Memory B cell (primary cell): ENCODE results near the gene RELB.
"Not testable (repeated sequence)": the region's sequence is repeated elsewhere in the genome, so short reads cannot be mapped to it uniquely, and the experiment has no call there.

Experiments used
- ATAC-seq: fragments of 150-1000 bp; cut with Tn5 transposase; 2 replicates; pipeline ENCODE4 v1.10.0; 2021; ENCODE audit warnings: low read depth, mild to moderate bottlenecking, moderate library complexity
- DNase-seq, 2 donors: peaks; one replicate each; pipeline ENCODE4 v3.0.0; 2022; ENCODE audit warnings: low spot score in 2 of 2
- H3K27ac Mint-ChIP-seq: one replicate; pipeline ENCODE4 v1.8.0; 2022; ENCODE audit warnings: mild to moderate bottlenecking, moderate library complexity, mixed read lengths
- H3K27me3 Mint-ChIP-seq: one replicate; pipeline ENCODE4 v1.8.0; 2022; ENCODE audit warnings: mixed read lengths
- H3K36me3 Mint-ChIP-seq: one replicate; pipeline ENCODE4 v1.8.0; 2022; ENCODE audit warnings: mild to moderate bottlenecking, mixed read lengths
- H3K4me1 Mint-ChIP-seq: one replicate; pipeline ENCODE4 v1.8.0; 2022; ENCODE audit warnings: mixed read lengths
- H3K4me3 Mint-ChIP-seq: one replicate; pipeline ENCODE4 v1.8.0; 2022; ENCODE audit warnings: mild to moderate bottlenecking, moderate library complexity, mixed read lengths
- H3K9me3 Mint-ChIP-seq: one replicate; pipeline ENCODE4 v1.8.0; 2022; ENCODE audit warnings: mixed read lengths

Gene RELB

DNA sequence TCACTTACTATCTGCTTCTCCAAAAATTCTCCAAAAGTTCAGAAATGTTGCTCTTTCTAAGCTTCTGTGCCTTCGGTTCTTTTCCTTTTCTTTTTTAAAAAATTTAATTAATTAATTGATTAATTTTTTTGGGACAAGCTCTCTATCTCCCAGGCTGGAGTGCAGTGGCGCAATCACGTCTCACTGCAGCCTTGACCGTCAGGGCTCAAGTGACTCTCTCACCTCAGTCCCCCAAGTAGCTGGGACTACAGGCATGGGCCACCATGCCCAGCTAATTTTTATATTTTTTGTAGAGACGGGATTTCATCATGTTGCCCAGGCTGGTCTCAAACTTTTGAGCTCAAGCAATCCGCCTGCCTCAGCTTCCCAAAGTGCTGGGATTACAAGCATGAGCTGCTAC, 29.8 kb upstream of the RELB start:
- not testable (repeated sequence) for H3K4me3 Mint-ChIP-seq, DNase-seq, ATAC-seq, H3K27ac Mint-ChIP-seq, H3K27me3 Mint-ChIP-seq, H3K4me1 Mint-ChIP-seq, H3K9me3 Mint-ChIP-seq
- H3K36me3 Mint-ChIP-seq = peaks cover 18% of the 10 kb centered on the region

DNA sequence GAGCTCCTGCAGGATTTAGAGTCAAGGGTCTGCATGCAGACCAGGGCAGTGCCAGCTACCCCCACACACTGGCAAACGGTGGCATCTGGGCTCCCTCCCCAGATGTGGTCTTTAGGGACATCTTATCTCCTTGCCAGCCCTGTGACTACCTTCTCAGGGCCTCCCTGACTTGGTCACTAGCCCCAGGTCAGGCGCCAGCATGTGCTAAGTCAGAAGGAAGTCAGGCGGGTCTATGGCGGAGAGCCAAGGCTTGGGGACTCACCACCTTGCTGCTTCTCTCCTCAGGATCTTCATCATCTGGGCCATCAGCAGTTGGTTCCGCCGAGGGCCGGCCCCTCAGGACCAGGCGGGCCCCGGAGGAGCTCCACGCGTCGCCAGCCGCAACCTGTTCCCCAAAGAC, 28.5 kb upstream of the RELB start:
- H3K4me3 Mint-ChIP-seq = no peak overlapping the region
- no peak for ATAC-seq
- no peak overlapping the region for H3K27ac Mint-ChIP-seq
- H3K9me3 Mint-ChIP-seq = no peaks in the 10 kb centered on the region
- H3K36me3 Mint-ChIP-seq = peaks cover 19% of the 10 kb centered on the region
- H3K4me1 Mint-ChIP-seq = peaks cover 6% of the 10 kb centered on the region
- no peak for DNase-seq
- no peaks in the 10 kb centered on the region for H3K27me3 Mint-ChIP-seq

DNA sequence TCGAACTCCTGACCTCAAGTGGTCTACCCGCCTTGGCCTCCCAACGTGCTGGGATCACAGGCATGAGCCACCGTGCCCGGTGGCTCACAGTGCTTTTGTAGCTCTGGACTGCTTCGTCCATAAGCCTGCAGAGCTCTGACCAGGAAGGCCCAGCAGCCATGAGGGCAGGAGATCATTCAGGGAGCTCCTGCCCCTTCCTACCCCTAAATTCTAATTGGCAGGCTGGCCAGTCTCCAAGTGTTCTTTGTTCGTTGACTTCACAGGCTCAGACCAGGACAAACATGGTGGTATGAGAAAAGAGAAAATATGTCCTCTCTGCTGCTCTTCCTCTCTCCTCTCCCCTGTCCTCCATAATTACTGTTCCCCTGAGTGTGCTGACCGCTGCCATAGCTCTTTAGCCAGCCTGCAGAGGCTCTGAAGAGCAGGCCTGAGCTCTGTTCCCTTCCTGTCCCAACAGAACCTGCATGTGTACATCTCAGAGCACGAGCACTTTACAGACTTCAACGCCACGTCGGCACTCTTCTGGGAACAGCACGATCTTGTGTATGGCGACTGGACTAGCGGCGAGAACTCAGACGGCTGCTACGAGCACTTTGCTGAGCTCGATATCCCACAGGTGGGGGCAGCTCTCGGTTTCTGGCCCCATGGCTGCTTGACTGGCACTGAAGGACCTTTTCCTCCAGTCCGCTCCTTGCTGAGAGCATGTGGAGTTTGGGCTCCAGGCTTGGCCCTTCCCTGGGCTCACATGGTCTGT, 27.1 kb upstream of the RELB start:
- H3K36me3 Mint-ChIP-seq = peaks cover 17% of the 10 kb centered on the region
- no peak for ATAC-seq

DNA sequence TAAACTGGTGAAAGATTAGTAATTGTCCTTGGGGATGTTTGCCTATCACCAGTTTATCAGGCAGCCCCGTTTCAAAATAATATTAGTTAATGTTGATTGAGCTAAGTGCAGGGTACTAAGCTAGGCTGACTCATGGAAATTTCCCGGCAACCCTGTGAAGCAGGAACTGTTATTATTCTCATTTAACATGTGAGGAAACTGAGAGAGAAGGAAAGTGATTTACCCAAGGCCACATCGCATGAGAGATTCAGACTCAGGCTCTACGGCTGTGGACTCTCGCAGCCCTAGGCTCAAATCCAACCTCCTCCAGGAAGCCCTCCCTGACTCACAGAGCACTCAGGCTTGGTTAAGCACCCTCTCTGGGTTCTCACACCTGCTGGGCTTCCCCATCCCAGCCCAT, 26.4 kb upstream of the RELB start:
- no peak for DNase-seq
- Mint-ChIP-seq H3K9me3 (no peaks in the 10 kb centered on the region), H3K27me3 (no peaks in the 10 kb centered on the region), H3K36me3 (peaks cover 18% of the 10 kb centered on the region), H3K27ac (no peak overlapping the region), H3K4me3 (no peak overlapping the region), H3K4me1 (peaks cover 6% of the 10 kb centered on the region)
- no peak for ATAC-seq

More for the DNA sequence above, 27.1 kb upstream of the RELB start:
- H3K27me3 Mint-ChIP-seq = no peaks in the 10 kb centered on the region
- no peak overlapping the region for H3K4me3 Mint-ChIP-seq
- no peak for DNase-seq
- H3K9me3 Mint-ChIP-seq = no peaks in the 10 kb centered on the region
- peaks cover 6% of the 10 kb centered on the region for H3K4me1 Mint-ChIP-seq
- no peak overlapping the region for H3K27ac Mint-ChIP-seq

DNA sequence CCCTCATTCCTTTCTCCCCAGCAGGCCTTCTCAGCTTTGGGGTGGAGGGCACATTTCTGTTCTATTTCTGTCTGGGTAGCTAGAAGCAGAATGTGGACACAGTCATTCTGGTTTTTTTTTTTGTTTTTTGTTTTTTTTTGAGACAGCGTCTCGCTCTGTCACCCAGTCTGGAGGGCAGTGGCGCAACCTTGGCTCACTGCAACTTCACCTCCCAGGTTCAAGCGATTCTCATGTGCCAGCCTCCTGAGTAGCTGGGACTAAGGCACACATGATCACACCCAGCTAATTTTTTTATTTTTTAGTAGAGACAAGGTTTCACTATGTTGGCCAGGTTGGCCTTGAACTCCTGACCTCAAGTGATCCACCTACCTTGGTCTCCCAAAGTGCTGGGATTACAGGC, 25.8 kb upstream of the RELB start:
- Mint-ChIP-seq H3K27ac (no peak overlapping the region), H3K4me1 (peaks cover 6% of the 10 kb centered on the region), H3K36me3 (peaks cover 18% of the 10 kb centered on the region), H3K9me3 (no peaks in the 10 kb centered on the region), H3K4me3 (no peak overlapping the region), H3K27me3 (no peaks in the 10 kb centered on the region)
- ATAC-seq = no peak
- DNase-seq = no peak

DNA sequence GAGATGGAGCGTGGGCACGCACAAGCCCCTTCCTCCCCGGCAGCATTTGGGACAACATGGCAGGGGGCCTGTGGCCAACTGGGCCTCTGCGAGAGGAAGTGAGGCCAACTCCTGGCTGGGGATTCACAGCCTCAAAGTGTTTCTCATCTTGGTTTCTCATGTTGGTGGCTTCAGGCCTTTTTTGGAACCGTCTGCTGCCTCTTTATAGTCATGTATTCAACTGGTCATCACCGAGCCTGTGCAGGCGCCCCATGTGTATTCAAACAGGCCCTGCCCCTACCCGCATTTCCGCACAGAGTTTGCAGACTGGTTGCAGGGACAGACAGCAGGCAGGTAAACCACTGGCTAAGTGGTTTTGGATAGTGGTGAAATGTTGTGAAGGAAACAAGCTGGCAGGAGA, 17.3 kb upstream of the RELB start:
- Mint-ChIP-seq H3K36me3 (peaks cover 13% of the 10 kb centered on the region), H3K27ac (peak overlapping the region; percentile 28), H3K9me3 (no peaks in the 10 kb centered on the region), H3K4me3 (no peak overlapping the region), H3K27me3 (no peaks in the 10 kb centered on the region), H3K4me1 (peaks cover 6% of the 10 kb centered on the region)
- DNase-seq (no peak), ATAC-seq (no peak)

DNA sequence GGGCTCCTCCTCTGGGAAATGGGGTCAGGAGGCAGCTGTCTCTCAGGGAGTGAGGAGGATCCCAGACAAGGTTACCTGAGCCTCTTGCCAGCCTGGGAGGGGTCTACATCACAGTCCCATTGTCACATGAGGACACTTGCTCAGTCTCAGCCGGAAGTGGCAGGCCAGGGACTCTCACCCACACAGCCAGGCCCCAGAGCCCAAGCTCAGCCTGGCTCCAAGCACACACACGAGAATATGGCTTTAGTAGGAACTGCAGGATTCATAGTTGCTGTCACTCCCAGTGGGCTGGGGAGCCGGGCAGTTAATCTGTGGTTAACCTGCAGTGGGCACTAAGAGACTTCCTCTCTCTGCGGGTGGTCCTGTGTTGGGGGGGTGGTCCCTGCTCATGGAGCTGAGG, 15.8 kb upstream of the RELB start:
- Mint-ChIP-seq H3K27me3 (no peaks in the 10 kb centered on the region), H3K4me1 (peaks cover 8% of the 10 kb centered on the region), H3K9me3 (no peaks in the 10 kb centered on the region), H3K4me3 (no peak overlapping the region), H3K27ac (no peak overlapping the region), H3K36me3 (peaks cover 12% of the 10 kb centered on the region)
- DNase-seq = no peak
- ATAC-seq = no peak

DNA sequence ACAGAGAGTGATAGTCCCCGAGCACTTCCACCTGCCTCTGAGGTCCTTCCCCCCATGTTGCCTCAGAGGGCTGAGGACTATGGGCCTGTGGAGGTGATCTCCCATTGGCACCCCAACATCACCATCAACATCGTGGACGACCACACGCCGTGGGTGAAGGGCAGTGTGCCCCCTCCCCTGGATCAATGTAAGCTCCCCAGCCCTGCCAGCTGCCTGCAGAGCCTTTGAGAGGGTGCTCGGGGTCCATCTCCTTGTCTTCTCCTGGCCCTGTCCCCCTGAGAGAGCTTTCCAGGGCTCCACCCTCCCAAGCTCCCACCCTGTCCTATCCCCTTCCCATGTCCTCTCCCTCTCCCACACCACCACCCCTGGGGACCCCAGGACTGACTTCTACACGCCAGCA, 14.9 kb upstream of the RELB start:
- Mint-ChIP-seq H3K27ac (peak overlapping the region; percentile 79), H3K4me3 (no peak overlapping the region), H3K9me3 (no peaks in the 10 kb centered on the region), H3K27me3 (no peaks in the 10 kb centered on the region), H3K36me3 (peaks cover 12% of the 10 kb centered on the region), H3K4me1 (peaks cover 8% of the 10 kb centered on the region)
- DNase-seq (no peak), ATAC-seq (no peak)

DNA sequence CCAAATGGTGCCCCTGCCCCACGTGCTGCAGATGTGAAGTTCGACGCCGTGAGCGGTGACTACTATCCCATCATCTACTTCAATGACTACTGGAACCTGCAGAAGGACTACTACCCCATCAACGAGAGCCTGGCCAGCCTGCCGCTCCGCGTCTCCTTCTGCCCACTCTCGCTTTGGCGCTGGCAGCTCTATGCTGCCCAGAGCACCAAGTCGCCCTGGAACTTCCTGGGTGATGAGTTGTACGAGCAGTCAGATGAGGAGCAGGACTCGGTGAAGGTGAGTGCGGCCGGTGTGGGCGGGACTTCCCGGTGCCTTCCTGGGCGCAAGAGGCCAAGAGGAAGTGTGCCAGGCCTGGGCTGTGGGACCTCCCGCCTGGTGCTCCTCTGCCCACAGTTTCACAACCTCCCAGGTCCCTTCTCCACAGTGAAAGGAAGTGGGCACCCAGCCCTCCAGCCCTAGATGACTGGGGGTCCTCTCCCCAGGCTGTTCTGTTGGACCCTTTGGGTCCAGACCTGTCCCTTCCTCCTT, 14.1 kb upstream of the RELB start:
- Mint-ChIP-seq H3K4me1 (peaks cover 8% of the 10 kb centered on the region), H3K4me3 (no peak overlapping the region), H3K27ac (peak overlapping the region; percentile 89), H3K36me3 (peaks cover 19% of the 10 kb centered on the region), H3K9me3 (no peaks in the 10 kb centered on the region), H3K27me3 (no peaks in the 10 kb centered on the region)
- no peak for ATAC-seq
- no peak for DNase-seq

DNA sequence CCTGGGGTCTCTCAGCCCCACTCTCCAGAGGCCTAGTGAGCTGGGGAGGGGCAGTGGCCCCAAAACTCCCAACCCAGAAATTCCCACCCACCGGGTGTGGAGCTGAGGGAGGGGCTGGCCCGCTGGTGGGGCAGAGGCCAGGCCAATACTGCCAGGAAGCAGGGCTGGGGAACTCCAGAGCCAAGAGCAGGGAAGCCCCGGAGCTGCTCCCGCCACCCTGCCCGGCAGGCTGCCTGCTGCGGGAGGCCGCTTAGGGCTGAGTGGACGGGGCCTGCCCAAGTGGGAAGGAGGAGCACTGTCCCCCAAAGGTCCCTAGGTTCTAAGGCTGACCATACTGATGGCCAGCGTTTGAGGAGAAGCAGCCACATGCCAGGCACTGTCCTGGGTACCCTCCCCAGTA, 13.0 kb upstream of the RELB start:
- no peak overlapping the region for H3K27ac Mint-ChIP-seq
- ATAC-seq (no peak), DNase-seq (no peak)
- H3K4me1 Mint-ChIP-seq = peaks cover 8% of the 10 kb centered on the region
- H3K36me3 Mint-ChIP-seq = peaks cover 19% of the 10 kb centered on the region
- no peaks in the 10 kb centered on the region for H3K9me3 Mint-ChIP-seq
- H3K4me3 Mint-ChIP-seq = no peak overlapping the region
- H3K27me3 Mint-ChIP-seq = no peaks in the 10 kb centered on the region

DNA sequence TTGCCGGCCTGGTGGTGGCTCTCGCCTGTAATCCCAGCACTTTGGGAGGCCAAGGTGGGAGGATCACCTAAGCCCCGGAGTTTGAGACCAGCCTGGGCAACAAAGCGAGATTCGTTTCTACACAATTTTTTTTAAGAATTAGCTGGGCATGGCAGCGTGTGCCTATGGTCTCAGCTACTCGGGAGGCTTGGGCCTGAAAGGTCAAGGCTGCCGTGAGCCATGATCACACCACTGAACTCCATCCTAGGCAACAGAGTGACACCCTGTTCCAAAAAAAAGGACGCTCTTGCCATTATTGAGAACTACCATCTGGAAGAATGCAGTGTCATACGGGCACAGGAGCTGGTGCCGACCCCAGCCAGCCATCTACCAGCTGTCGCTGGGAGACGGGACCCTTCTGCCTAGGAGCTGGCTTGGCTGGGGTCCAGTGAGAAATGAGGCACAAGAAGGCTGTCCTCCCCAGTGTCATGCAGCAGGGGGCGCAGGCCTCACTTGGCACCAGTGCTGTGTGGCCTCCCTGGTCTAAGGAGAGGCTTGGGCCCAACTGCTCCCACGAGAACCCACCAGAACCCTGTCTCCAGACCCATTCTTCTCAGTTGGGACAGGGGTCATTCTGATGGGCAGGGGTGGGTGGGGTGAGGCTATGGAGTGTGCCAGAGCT, 12.2 kb upstream of the RELB start:
- no peaks in the 10 kb centered on the region for H3K27me3 Mint-ChIP-seq
- H3K4me3 Mint-ChIP-seq = no peak overlapping the region
- DNase-seq = peak; percentile 72 to 75
- peaks cover 8% of the 10 kb centered on the region for H3K4me1 Mint-ChIP-seq
- H3K36me3 Mint-ChIP-seq = peaks cover 20% of the 10 kb centered on the region
- H3K9me3 Mint-ChIP-seq = no peaks in the 10 kb centered on the region
- peak overlapping the region; percentile 57 for H3K27ac Mint-ChIP-seq
- ATAC-seq = peak; percentile 97

DNA sequence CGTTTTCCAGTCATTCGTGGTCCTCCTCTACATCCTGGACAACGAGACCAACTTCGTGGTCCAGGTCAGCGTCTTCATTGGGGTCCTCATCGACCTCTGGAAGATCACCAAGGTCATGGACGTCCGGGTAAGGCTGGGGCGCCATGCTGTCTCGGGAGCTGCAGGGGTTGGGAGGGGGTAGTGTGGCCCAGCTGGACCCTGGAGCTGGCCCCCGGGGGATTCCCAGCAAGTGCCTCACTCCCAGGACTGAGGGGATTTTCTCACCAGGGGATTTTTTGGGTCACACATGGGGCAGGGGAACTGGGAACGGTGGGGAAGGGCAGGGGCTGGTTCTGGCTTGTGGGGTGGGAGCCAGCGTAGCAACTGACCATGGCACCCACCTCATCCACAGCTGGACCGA, 10.8 kb upstream of the RELB start:
- Mint-ChIP-seq H3K27ac (no peak overlapping the region), H3K4me3 (no peak overlapping the region), H3K27me3 (no peaks in the 10 kb centered on the region), H3K9me3 (no peaks in the 10 kb centered on the region), H3K36me3 (peaks cover 23% of the 10 kb centered on the region), H3K4me1 (peaks cover 12% of the 10 kb centered on the region)
- ATAC-seq (no peak), DNase-seq (no peak)

DNA sequence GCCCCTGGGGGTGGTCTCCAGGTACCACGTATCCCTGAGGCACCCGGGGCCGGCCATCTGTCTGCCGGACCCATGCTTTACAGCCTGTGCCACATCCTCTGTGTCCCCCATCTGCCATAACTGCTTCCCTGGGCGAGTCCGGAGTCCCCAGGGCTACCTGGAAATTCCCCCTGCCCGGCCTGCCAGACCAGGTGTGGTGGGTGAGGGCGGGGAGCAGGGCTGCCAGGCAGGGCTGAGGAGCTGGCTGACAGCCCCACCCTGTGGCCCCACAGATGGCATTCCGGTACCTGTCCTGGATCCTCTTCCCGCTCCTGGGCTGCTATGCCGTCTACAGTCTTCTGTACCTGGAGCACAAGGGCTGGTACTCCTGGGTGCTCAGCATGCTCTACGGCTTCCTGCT, 10.3 kb upstream of the RELB start:
- peaks cover 21% of the 10 kb centered on the region for H3K36me3 Mint-ChIP-seq
- no peaks in the 10 kb centered on the region for H3K27me3 Mint-ChIP-seq
- H3K4me1 Mint-ChIP-seq = peaks cover 12% of the 10 kb centered on the region
- no peak overlapping the region for H3K27ac Mint-ChIP-seq
- H3K4me3 Mint-ChIP-seq = no peak overlapping the region
- H3K9me3 Mint-ChIP-seq = no peaks in the 10 kb centered on the region
- ATAC-seq (no peak), DNase-seq (no peak)

DNA sequence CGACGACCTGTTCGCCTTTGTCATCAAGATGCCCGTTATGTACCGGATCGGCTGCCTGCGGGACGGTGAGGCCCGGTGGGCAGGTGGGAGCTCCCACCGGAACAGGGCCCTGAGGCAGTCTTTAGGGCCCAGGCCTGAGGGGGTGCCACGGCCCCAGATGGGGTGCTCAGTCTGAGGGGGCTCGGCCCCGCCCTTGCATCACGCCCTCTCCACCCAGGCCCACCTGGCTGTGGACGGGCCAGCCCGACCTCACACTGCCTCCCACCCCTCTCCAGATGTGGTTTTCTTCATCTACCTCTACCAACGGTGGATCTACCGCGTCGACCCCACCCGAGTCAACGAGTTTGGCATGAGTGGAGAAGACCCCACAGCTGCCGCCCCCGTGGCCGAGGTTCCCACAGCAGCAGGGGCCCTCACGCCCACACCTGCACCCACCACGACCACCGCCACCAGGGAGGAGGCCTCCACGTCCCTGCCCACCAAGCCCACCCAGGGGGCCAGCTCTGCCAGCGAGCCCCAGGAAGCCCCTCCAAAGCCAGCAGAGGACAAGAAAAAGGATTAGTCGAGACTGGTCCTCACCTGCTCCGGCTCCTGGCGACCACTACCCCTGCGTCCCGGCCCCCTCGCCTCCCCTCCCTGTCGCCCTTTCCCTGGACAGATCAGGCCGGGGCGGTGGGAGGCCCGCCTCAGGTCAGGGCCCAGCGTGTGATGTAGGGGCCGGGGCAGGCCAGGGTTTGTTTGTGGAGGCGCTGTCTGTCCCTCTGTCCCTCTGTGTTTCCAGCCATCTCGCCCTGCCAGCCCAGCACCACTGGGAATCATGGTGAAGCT, 8.7 kb upstream of the RELB start:
- Mint-ChIP-seq H3K4me1 (peaks cover 11% of the 10 kb centered on the region), H3K36me3 (peaks cover 17% of the 10 kb centered on the region), H3K9me3 (no peaks in the 10 kb centered on the region), H3K27ac (no peak overlapping the region), H3K27me3 (no peaks in the 10 kb centered on the region), H3K4me3 (no peak overlapping the region)
- no peak for DNase-seq
- ATAC-seq = no peak
